ENCODE data around the gene P3H2. TPM values are rescaled to one million over a fixed set of nuclear protein-coding genes. Genes with fewer than 3 reads are reported as not detected.

Gene P3H2
- total RNA-seq, 3 donors from 2014 or later: 16.1 to 51.1 (median 44.1) TPM

GRCh38 chr3:190041333-190042041 is 79.2 kb downstream of the P3H2 start:
- no peak for TF ChIP-seq CTCF (IDR thresholded peaks at IDR 0.05)
- intact Hi-C loops (cut with DNase I, micrococcal nuclease): no loop called here
- H3K4me1 ChIP-seq (ENCODE audit: low read depth): peaks cover 12% of the 10 kb centered on the region
- no peak for DNase-seq
- H3K36me3 ChIP-seq (ENCODE audit: low read depth): no peaks in the 10 kb centered on the region
- H3K4me3 ChIP-seq: no peak overlapping the region
- H3K9me3 ChIP-seq: no peaks in the 10 kb centered on the region
- ATAC-seq: no peak

GRCh38 chr3:190040145-190040544 is 80.6 kb downstream of the P3H2 start:
- DNase-seq (no peak), ATAC-seq (peak; percentile 74)
- intact Hi-C loops (cut with DNase I, micrococcal nuclease): no loop called here
- H3K4me3 ChIP-seq: no peak overlapping the region
- H3K36me3 ChIP-seq (ENCODE audit: low read depth): no peaks in the 10 kb centered on the region
- no peaks in the 10 kb centered on the region for H3K9me3 ChIP-seq
- peaks cover 7% of the 10 kb centered on the region for H3K4me1 ChIP-seq (ENCODE audit: low read depth)
- no peak for TF ChIP-seq CTCF (IDR thresholded peaks at IDR 0.05)

GRCh38 chr3:190038050-190038933 is 82.4 kb downstream of the P3H2 start:
- TF ChIP-seq CTCF (IDR thresholded peaks at IDR 0.05): no peak
- no peak overlapping the region for H3K4me3 ChIP-seq
- peaks cover 6% of the 10 kb centered on the region for H3K4me1 ChIP-seq (ENCODE audit: low read depth)
- DNase-seq (peak in 2 of 3 donors; percentile 23 to 72), ATAC-seq (peak; percentile 92)
- no peaks in the 10 kb centered on the region for H3K9me3 ChIP-seq
- intact Hi-C loops (cut with DNase I, micrococcal nuclease): no loop called here
- no peaks in the 10 kb centered on the region for H3K36me3 ChIP-seq (ENCODE audit: low read depth)

GRCh38 chr3:190036631-190037030 is 84.1 kb downstream of the P3H2 start:
- no peak for DNase-seq

GRCh38 chr3:190034446-190034845 is 86.3 kb downstream of the P3H2 start:
- DNase-seq (no peak), ATAC-seq (no peak)
- Histone ChIP-seq H3K9me3 (no peaks in the 10 kb centered on the region), H3K36me3 (ENCODE audit: low read depth) (no peaks in the 10 kb centered on the region), H3K4me3 (no peak overlapping the region), H3K4me1 (ENCODE audit: low read depth) (no peaks in the 10 kb centered on the region)
- intact Hi-C loops (cut with DNase I, micrococcal nuclease): no loop called here
- TF ChIP-seq CTCF (IDR thresholded peaks at IDR 0.05): no peak

More at GRCh38 chr3:190036631-190037030, 84.1 kb downstream of the P3H2 start:
- Histone ChIP-seq H3K4me1 (ENCODE audit: low read depth) (peaks cover 6% of the 10 kb centered on the region), H3K4me3 (no peak overlapping the region), H3K36me3 (ENCODE audit: low read depth) (no peaks in the 10 kb centered on the region), H3K9me3 (no peaks in the 10 kb centered on the region)
- ATAC-seq: no peak
- TF ChIP-seq CTCF (IDR thresholded peaks at IDR 0.05): no peak
- intact Hi-C loops (cut with DNase I, micrococcal nuclease): no loop called here
